Nephron progenitor cell (in vitro differentiated cells): ENCODE measurements around the gene TBCA.

Experiments used
- DNase-seq: peaks from one replicate; pipeline ENCODE4 v3.0.0; 2021
- H3K27ac Mint-ChIP-seq: 2 replicates; pipeline ENCODE4 v1.8.0; 2021; ENCODE audit warnings: mild to moderate bottlenecking, moderate library complexity, mixed read lengths
- H3K27me3 Mint-ChIP-seq: 2 replicates; pipeline ENCODE4 v1.8.0; 2021; ENCODE audit warnings: mild to moderate bottlenecking, low read depth, mixed read lengths; ENCODE audit not compliant: poor library complexity
- H3K36me3 Mint-ChIP-seq: 2 replicates; pipeline ENCODE4 v1.8.0; 2021; ENCODE audit warnings: low read depth, mixed read lengths
- H3K4me1 Mint-ChIP-seq: 2 replicates; pipeline ENCODE4 v1.8.0; 2021; ENCODE audit warnings: mixed read lengths
- H3K4me3 Mint-ChIP-seq: 2 replicates; pipeline ENCODE4 v1.8.0; 2021; ENCODE audit warnings: mild to moderate bottlenecking, moderate library complexity, mixed read lengths
- H3K9me3 Mint-ChIP-seq: 2 replicates; pipeline ENCODE4 v1.8.0; 2021; ENCODE audit warnings: mild to moderate bottlenecking, moderate library complexity, mixed read lengths
- TF ChIP-seq, protein P1 (sequence below): fragments of 200-600 bp; sonication (generic); IDR thresholded peaks from 2 replicates; pipeline ENCODE4 v1.5.0; 2021; ENCODE audit warnings: antibody characterized with exemption

Gene TBCA

DNA sequence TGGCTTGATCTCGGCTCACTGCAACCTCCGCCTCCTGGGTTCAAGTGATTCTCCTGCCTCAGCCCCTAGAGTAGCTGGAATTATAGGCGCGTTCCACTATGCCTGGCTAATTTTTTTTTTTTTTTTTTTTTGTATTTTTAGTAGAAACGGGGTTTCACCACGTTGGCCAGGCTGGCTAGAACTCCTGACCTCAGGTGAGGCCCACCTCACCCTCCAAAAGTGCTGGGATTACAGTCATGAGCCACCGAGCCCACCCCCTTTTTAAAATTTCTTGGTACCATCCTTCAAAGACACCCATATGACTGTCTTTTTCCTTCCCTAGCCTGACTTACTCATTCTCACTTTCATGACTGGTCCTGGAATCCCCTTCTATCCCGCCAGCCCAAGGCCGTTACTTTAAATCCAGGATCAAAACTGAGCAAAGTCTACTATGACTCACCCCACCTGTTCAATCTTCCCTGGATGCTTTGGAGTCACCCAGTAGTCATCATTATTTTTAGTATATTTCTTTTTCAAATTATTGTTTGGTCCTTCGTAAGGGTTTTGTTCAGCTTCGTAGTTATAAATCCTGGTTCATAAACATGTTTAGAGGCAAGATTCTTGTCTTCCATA, 1.2 kb upstream of the TBCA start:
- Mint-ChIP-seq H3K27me3 (peaks cover 7% of the 10 kb centered on the region), H3K9me3 (no peaks in the 10 kb centered on the region), H3K36me3 (peaks cover 6% of the 10 kb centered on the region), H3K4me3 (peak overlapping the region; percentile 50), H3K4me1 (peaks cover 42% of the 10 kb centered on the region), H3K27ac (no peak overlapping the region)
- DNase-seq: no peak
- TF ChIP-seq, protein P1, sequence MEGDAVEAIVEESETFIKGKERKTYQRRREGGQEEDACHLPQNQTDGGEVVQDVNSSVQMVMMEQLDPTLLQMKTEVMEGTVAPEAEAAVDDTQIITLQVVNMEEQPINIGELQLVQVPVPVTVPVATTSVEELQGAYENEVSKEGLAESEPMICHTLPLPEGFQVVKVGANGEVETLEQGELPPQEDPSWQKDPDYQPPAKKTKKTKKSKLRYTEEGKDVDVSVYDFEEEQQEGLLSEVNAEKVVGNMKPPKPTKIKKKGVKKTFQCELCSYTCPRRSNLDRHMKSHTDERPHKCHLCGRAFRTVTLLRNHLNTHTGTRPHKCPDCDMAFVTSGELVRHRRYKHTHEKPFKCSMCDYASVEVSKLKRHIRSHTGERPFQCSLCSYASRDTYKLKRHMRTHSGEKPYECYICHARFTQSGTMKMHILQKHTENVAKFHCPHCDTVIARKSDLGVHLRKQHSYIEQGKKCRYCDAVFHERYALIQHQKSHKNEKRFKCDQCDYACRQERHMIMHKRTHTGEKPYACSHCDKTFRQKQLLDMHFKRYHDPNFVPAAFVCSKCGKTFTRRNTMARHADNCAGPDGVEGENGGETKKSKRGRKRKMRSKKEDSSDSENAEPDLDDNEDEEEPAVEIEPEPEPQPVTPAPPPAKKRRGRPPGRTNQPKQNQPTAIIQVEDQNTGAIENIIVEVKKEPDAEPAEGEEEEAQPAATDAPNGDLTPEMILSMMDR: no peak

DNA sequence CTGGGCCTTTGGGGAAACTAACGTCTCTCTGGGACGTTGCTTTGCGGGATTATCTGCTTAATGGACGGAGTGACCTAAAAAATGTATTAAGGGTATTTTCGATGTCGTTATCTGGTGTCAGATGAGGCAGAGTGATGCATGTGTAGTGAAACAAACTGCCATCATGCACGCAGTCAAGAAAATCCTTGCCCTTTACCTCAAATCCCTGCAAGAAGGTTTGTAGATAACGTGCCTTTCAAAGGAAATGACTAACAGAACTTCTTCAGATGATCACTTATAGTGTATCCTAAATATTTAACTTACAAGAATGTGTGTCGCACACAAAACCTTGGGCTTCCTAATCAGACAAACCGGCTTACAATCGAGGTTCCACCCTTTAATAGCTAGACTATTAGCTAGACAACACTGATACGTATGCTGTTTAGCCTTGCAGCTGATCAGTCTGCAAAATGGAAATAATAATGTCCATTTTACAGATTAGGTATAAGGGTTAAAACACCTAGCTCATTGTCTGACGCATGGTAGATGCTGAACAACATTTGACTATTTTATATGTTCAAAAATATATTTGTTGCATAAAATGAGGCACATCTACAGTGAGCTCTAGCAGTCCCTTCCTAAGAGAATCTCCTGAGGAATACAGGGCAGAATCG, 541 bp upstream of the TBCA start:
- Mint-ChIP-seq H3K27me3 (peaks cover 7% of the 10 kb centered on the region), H3K36me3 (peaks cover 13% of the 10 kb centered on the region), H3K4me1 (peaks cover 48% of the 10 kb centered on the region), H3K9me3 (peaks cover 4% of the 10 kb centered on the region), H3K4me3 (peak overlapping the region; percentile 86), H3K27ac (no peak overlapping the region)
- no peak for DNase-seq
- TF ChIP-seq, protein P1: no peak

DNA sequence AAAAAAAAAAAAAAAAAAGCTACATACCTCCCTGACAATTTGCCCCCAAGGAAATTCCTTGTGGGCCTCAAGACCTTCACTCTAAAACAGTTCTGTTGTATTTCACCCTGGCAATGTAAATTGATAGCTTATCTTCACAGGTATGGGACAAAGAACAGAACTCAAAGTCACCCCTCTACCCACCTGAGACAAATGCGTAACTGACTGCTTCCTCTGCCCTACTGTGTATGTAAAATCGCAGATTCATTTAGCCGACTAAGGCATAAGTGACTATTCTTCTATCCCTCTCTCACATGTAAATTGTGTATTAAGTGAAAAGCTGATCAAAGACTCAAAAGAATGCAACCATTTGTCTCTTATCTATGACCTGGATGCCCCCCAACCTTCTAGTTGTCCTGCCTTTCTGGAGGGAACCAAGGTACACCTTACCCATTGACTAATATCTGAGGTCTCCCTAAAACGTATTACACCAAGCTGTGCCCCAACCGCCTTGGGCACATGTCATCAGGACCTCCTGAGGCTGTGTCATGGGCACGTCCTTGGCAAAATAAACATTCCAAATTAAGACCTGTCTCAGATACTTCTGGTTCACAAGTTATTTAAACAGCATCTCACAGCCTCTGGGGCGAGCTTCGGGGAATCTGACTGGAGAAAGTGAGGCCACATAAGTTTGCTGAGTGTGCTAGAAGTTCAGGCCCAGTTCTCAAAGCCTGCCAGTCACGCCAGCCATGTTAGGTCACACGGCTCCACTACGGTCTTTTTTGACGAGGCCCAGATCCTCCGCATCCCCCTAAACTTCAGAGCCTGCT, 954 bp downstream of the TBCA start:
- no peak for DNase-seq

GRCh38 chr5:77773734-77774280, 2.3 kb downstream of the TBCA start:
- Mint-ChIP-seq H3K27me3 (peaks cover 7% of the 10 kb centered on the region), H3K4me1 (peaks cover 55% of the 10 kb centered on the region), H3K27ac (no peak overlapping the region), H3K9me3 (peaks cover 20% of the 10 kb centered on the region), H3K36me3 (peaks cover 42% of the 10 kb centered on the region), H3K4me3 (peak overlapping the region; percentile 86)
- no peak for DNase-seq
- TF ChIP-seq, protein P1: no peak

More for the DNA sequence above, 954 bp downstream of the TBCA start:
- Mint-ChIP-seq H3K4me1 (peaks cover 55% of the 10 kb centered on the region), H3K36me3 (peaks cover 28% of the 10 kb centered on the region), H3K9me3 (peaks cover 15% of the 10 kb centered on the region), H3K4me3 (peak overlapping the region; percentile 86), H3K27me3 (peaks cover 7% of the 10 kb centered on the region), H3K27ac (peak overlapping the region; percentile 98)
- TF ChIP-seq, protein P1: no peak

DNA sequence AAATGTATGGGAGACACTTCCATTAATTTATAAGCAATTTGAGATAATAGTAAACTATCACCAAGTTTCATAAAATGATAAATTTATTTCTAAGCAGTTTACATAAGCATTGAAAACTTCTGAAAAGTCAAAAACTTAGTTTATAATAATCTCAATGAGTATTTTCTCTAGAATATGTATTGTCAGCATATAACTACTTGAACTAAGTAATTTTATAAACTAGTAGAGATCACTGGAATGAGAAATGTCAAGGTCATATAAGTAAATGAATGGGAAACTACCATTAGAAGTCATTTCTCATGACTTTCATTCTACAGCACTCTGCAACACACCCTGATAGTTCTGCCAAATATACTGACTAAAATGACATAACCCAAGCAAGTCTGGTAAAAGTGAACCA, 3.4 kb downstream of the TBCA start:
- peaks cover 55% of the 10 kb centered on the region for H3K4me1 Mint-ChIP-seq
- no peak overlapping the region for H3K27ac Mint-ChIP-seq
- peaks cover 28% of the 10 kb centered on the region for H3K9me3 Mint-ChIP-seq
- DNase-seq: no peak
- TF ChIP-seq, protein P1: no peak
- H3K4me3 Mint-ChIP-seq: peak overlapping the region; percentile 86
- H3K27me3 Mint-ChIP-seq: no peaks in the 10 kb centered on the region
- H3K36me3 Mint-ChIP-seq: peaks cover 53% of the 10 kb centered on the region
